Measurements from ENCODE around the gene CACHD1. TPM values are rescaled to one million over a fixed set of nuclear protein-coding genes. Genes with fewer than 3 reads are reported as not detected.

CACHD1 gene
- total RNA-seq, 1 experiment from 2014 or later = 0.34 TPM

- DNase-seq (ENCODE audit: low read depth in 1 of 2, low spot score in 2 of 2) = no peak
- Histone ChIP-seq H3K4me1 (replicated peaks) (no peaks in the 10 kb centered on the region), H3K27ac (no peak overlapping the region), H3K9me3 (replicated peaks) (no peaks in the 10 kb centered on the region), H3K36me3 (no peaks in the 10 kb centered on the region), H3K4me3 (no peak overlapping the region), H3K27me3 (replicated peaks) (0 out of 2 replicates have a peak, but pooled peaks cover 4% of the 10 kb centered on the region)
Observed at GRCh38 chr1:64543831-64544230, 73.9 kb downstream of the CACHD1 start.

- no peak for DNase-seq (ENCODE audit: low read depth in 1 of 2, low spot score in 2 of 2)
- H3K27ac ChIP-seq = no peak overlapping the region
- H3K36me3 ChIP-seq = no peaks in the 10 kb centered on the region
- H3K9me3 ChIP-seq (replicated peaks) = no peaks in the 10 kb centered on the region
- no peaks in the 10 kb centered on the region for H3K4me1 ChIP-seq (replicated peaks)
- no peaks in the 10 kb centered on the region for H3K27me3 ChIP-seq (replicated peaks)
- no peak overlapping the region for H3K4me3 ChIP-seq
Observed at GRCh38 chr1:64545118-64545843, 75.4 kb downstream of the CACHD1 start.

- H3K36me3 ChIP-seq = no peaks in the 10 kb centered on the region
- DNase-seq (ENCODE audit: low read depth in 1 of 2, low spot score in 2 of 2) = no peak
- H3K27ac ChIP-seq = no peak overlapping the region
- no peaks in the 10 kb centered on the region for H3K4me1 ChIP-seq (replicated peaks)
- H3K9me3 ChIP-seq (replicated peaks) = no peaks in the 10 kb centered on the region
- H3K27me3 ChIP-seq (replicated peaks) = no peaks in the 10 kb centered on the region
- no peak overlapping the region for H3K4me3 ChIP-seq
Observed at GRCh38 chr1:64546013-64546412, 76.1 kb downstream of the CACHD1 start.

- no peak for DNase-seq (ENCODE audit: low read depth in 1 of 2, low spot score in 2 of 2)
- Histone ChIP-seq H3K27ac (no peak overlapping the region), H3K27me3 (replicated peaks) (no peaks in the 10 kb centered on the region), H3K9me3 (replicated peaks) (no peaks in the 10 kb centered on the region), H3K36me3 (no peaks in the 10 kb centered on the region), H3K4me3 (no peak overlapping the region), H3K4me1 (replicated peaks) (no peaks in the 10 kb centered on the region)
Observed at GRCh38 chr1:64549464-64550239, 79.7 kb downstream of the CACHD1 start.

- Histone ChIP-seq H3K4me3 (no peak overlapping the region), H3K27ac (no peak overlapping the region), H3K9me3 (replicated peaks) (no peaks in the 10 kb centered on the region), H3K4me1 (replicated peaks) (no peaks in the 10 kb centered on the region), H3K27me3 (replicated peaks) (no peaks in the 10 kb centered on the region), H3K36me3 (no peaks in the 10 kb centered on the region)
- DNase-seq (ENCODE audit: low read depth in 1 of 2, low spot score in 2 of 2) = no peak
Observed at GRCh38 chr1:64550510-64550909, 80.6 kb downstream of the CACHD1 start.

- DNase-seq (ENCODE audit: low read depth in 1 of 2, low spot score in 2 of 2) = no peak
- no peaks in the 10 kb centered on the region for H3K9me3 ChIP-seq (replicated peaks)
- H3K4me3 ChIP-seq = no peak overlapping the region
- H3K27me3 ChIP-seq (replicated peaks) = no peaks in the 10 kb centered on the region
- H3K27ac ChIP-seq = no peak overlapping the region
- H3K4me1 ChIP-seq (replicated peaks) = no peaks in the 10 kb centered on the region
- H3K36me3 ChIP-seq = no peaks in the 10 kb centered on the region
Observed at GRCh38 chr1:64550946-64551605, 81.1 kb downstream of the CACHD1 start.

- Histone ChIP-seq H3K4me3 (no peak overlapping the region), H3K27ac (no peak overlapping the region), H3K36me3 (no peaks in the 10 kb centered on the region), H3K9me3 (replicated peaks) (no peaks in the 10 kb centered on the region), H3K4me1 (replicated peaks) (no peaks in the 10 kb centered on the region), H3K27me3 (replicated peaks) (no peaks in the 10 kb centered on the region)
- no peak for DNase-seq (ENCODE audit: low read depth in 1 of 2, low spot score in 2 of 2)
Observed at GRCh38 chr1:64553285-64553684, 83.4 kb downstream of the CACHD1 start.

- DNase-seq (ENCODE audit: low read depth in 1 of 2, low spot score in 2 of 2) = no peak
Observed at GRCh38 chr1:64555947-64556346, 86.0 kb downstream of the CACHD1 start.

GRCh38 chr1:64561993-64562392 is 92.1 kb downstream of the CACHD1 start:
- DNase-seq (ENCODE audit: low read depth in 1 of 2, low spot score in 2 of 2) = no peak
- Histone ChIP-seq H3K4me1 (replicated peaks) (no peaks in the 10 kb centered on the region), H3K27ac (no peak overlapping the region), H3K36me3 (no peaks in the 10 kb centered on the region), H3K9me3 (replicated peaks) (no peaks in the 10 kb centered on the region), H3K27me3 (replicated peaks) (no peaks in the 10 kb centered on the region), H3K4me3 (no peak overlapping the region)

More at GRCh38 chr1:64555947-64556346, 86.0 kb downstream of the CACHD1 start:
- no peaks in the 10 kb centered on the region for H3K4me1 ChIP-seq (replicated peaks)
- H3K4me3 ChIP-seq = no peak overlapping the region
- no peak overlapping the region for H3K27ac ChIP-seq
- no peaks in the 10 kb centered on the region for H3K36me3 ChIP-seq
- H3K9me3 ChIP-seq (replicated peaks) = no peaks in the 10 kb centered on the region
- no peaks in the 10 kb centered on the region for H3K27me3 ChIP-seq (replicated peaks)

- Histone ChIP-seq H3K27ac (no peak overlapping the region), H3K9me3 (replicated peaks) (no peaks in the 10 kb centered on the region), H3K4me1 (replicated peaks) (no peaks in the 10 kb centered on the region), H3K36me3 (no peaks in the 10 kb centered on the region), H3K27me3 (replicated peaks) (peaks cover 5% of the 10 kb centered on the region), H3K4me3 (no peak overlapping the region)
- DNase-seq (ENCODE audit: low read depth in 1 of 2, low spot score in 2 of 2) = no peak
Observed at GRCh38 chr1:64563958-64564565, 94.1 kb downstream of the CACHD1 start.

GRCh38 chr1:64564891-64565290 is 95.0 kb downstream of the CACHD1 start:
- Histone ChIP-seq H3K36me3 (no peaks in the 10 kb centered on the region), H3K9me3 (replicated peaks) (no peaks in the 10 kb centered on the region), H3K27ac (no peak overlapping the region), H3K4me3 (no peak overlapping the region), H3K27me3 (replicated peaks) (peaks cover 5% of the 10 kb centered on the region), H3K4me1 (replicated peaks) (no peaks in the 10 kb centered on the region)
- no peak for DNase-seq (ENCODE audit: low read depth in 1 of 2, low spot score in 2 of 2)

GRCh38 chr1:64567426-64568170 is 97.7 kb downstream of the CACHD1 start:
- Histone ChIP-seq H3K36me3 (no peaks in the 10 kb centered on the region), H3K9me3 (replicated peaks) (no peaks in the 10 kb centered on the region), H3K27ac (no peak overlapping the region), H3K4me3 (no peak overlapping the region), H3K27me3 (replicated peaks) (peaks cover 5% of the 10 kb centered on the region), H3K4me1 (replicated peaks) (no peaks in the 10 kb centered on the region)
- DNase-seq (ENCODE audit: low read depth in 1 of 2, low spot score in 2 of 2) = no peak

GRCh38 chr1:64568171-64568450 is 98.2 kb downstream of the CACHD1 start:
- Histone ChIP-seq H3K27me3 (replicated peaks) (peaks cover 5% of the 10 kb centered on the region), H3K9me3 (replicated peaks) (no peaks in the 10 kb centered on the region), H3K36me3 (no peaks in the 10 kb centered on the region), H3K4me1 (replicated peaks) (no peaks in the 10 kb centered on the region), H3K4me3 (no peak overlapping the region), H3K27ac (no peak overlapping the region)
- DNase-seq (ENCODE audit: low read depth in 1 of 2, low spot score in 2 of 2) = no peak

Data from SJSA1 (cell line).